Pulmonary artery endothelial cell (primary cell): ENCODE results near the gene FAM20C. TPM values are rescaled to one million over a fixed set of nuclear protein-coding genes. Genes with fewer than 3 reads are reported as not detected.
"Not testable (repeated sequence)": the region's sequence is repeated elsewhere in the genome, so short reads cannot be mapped to it uniquely, and the experiment has no call there.

Experiments
- DNase-seq: peaks from one replicate; pipeline ENCODE4 v3.0.0-alpha.2; 2011; ENCODE audit warnings: low read depth, low spot score
- total RNA-seq: library from RNA; depleted of rRNA; stranded (reverse); fragments of >200 nt; gene quantifications from 2 replicates; pipeline ENCODE4 v1.2.3, GENCODE V29; 2014

FAM20C gene
- total RNA-seq, 1 donor from 2014 or later, result 13.3 TPM

DNA sequence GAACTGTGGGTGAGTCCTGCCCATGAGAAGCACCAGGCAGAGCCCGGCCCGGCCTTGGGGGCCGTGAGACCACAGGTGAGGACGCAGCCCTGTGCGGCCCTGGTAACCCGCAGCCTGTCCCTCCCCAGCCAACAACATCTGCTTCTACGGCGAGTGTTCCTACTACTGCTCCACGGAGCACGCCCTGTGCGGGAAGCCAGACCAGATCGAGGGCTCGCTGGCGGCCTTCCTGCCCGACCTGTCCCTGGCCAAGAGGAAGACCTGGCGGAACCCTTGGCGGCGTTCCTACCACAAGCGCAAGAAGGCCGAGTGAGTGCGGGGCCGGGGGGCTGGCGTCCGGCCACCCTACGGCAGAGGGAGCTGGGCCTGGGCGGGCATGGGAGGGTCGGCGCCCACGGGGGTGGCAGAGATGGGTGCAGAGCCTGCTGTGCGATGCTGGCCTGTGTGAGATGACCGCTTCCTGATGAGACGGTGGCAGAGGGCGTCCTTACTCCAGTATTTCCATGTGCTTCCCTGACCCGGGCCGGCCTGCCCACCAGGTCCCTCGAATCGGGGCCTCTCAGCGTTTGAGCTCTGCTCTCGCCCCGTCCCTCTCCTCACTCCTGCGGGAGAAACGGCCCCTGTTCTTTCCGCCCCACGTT, 63.5 kb downstream of the FAM20C start:
- no peak for DNase-seq

DNA sequence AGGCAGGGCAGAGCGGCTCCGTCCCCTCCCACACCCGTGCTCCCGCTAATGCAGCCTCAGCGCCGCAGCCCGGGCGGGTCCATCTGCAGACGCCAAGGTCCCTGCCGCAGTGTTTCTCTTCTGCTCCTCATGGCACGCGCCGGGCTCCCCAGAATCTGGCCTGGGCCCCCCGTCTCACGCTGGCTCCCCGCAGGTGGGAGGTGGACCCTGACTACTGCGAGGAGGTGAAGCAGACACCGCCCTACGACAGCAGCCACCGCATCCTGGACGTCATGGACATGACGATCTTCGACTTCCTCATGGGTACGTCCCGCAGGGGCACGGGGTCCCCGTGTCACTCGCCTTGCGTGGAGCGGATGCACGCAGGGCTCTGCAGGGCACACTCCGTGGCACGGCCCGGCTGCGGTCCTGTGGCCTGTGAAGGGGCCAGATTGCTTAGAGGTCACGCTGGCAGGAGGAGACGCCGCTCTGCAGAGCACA, 64.1 kb downstream of the FAM20C start:
- no peak for DNase-seq

DNA sequence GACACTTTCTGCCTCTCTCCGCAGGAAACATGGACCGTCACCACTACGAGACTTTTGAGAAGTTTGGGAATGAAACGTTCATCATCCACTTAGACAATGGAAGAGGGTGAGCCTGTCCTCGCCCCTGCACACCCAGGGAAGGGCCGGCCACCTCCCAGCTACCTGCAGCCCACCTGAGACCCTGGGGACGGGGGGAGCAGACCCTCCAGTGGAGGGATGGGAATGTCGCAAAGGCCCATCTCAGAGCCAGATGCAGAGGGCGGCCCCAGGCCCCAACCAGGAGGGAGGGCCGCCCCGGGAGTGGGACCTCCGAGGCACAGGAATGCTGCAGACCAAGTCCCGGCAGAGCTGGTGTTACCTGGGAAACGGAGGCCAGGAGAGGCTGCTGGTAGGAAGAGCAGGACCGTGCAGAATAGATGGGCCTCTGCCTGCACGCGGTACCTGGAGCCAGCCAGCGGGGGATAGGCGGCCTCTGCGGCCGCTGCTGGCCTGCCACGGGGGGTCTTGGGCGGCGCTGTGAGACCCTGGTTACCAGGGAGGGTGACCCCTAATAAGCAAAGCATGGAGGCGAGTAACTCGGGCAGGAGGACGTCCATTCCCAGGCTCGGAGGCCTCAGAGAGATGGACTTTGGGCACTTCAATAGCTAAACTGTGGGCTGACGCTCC, 64.7 kb downstream of the FAM20C start:
- DNase-seq, result no peak

- no peak for DNase-seq
These were observed 65.2 kb downstream of the FAM20C start for GRCh38 chr7:257647-257992.

GRCh38 chr7:258476-259190, 66.3 kb downstream of the FAM20C start:
- DNase-seq, result no peak

DNA sequence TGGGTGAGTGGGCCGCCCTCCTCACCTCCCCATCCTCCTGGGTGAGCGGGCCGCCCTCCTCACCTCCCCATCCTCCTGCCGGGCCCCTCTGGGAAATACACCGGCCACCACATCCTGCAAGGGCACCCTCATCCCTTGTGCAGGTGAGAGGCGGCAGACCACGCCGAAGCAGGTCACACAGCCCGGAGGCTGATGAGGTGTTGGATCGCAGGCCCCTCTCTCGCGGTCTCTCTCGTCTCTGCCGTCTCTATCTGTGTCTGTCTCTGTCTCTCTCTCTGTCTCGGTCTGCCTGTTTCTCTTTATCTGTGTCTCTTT, 66.8 kb downstream of the FAM20C start:
- no peak for DNase-seq

DNA sequence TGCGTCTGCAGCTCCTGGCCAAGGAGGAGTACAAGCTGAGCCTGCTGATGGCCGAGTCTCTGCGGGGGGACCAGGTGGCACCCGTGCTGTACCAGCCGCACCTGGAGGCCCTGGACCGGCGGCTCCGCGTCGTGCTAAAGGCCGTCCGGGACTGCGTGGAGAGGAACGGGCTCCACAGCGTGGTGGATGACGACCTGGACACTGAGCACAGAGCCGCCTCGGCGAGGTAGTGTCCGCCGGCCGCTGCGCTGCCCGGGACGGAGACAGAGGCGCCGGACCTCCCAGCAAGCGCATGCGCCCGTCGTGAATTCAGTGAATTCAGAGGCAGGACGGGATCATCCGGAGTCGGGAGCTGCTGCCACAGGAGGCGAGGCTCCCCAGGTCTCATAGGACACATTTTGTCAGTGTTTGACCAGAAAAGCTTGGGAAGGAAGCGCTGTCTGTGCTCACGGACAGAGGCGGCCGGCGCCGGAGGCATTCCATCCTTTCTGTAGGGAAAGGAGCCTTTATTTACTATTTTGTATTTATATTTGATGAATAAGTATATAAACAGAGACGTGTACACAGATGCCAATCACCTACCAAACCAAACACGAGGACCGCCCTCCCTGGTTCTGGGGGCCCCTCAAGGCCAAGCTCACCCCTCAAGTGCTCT, 67.5 kb downstream of the FAM20C start:
- DNase-seq, result no peak

DNA sequence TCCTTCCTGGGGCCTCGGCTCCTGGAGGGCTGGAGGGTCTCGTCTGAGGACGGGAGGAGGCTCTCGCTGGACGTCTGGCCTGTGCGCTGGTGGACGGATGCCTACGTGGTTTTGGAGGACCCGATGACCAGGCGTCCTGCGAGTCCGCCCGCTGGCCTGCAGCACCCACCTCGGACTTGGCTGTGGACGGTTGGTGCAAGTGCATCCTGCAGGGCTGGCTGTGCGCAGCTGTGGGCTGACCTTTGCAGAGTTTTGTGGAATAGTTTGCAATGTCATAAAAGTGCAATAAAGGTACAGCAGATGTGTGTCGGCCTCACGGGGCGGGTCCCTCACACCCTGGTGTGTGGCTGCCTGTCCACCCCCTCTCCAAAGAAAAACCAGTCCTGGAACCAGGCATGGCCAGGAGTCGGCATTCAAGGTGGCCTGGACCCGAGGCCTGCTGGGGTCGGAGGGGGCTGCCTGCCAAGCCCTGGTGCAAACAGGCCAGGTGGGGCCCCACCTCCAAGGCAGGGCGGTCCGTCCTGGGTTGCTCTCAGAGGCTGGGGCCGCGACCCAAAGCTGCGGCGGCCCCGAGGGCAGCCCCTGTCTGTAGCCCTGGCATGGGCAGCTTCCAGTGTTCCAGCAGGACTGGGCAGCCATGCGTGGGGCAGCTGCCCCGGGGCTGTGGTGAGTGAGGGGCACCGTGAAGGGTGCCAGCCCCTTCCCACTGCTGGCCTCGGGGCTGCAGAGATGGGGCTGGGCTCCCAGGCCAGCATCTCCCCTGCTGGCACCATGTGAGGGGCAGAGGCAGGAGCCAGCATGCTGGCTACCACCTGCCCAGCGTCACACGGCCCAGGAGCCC, 68.3 kb downstream of the FAM20C start:
- no peak for DNase-seq

- no peak for DNase-seq
These were observed 69.2 kb downstream of the FAM20C start for GRCh38 chr7:261341-262250.

- no peak for DNase-seq
These were observed 69.8 kb downstream of the FAM20C start for GRCh38 chr7:262251-262572.

DNA sequence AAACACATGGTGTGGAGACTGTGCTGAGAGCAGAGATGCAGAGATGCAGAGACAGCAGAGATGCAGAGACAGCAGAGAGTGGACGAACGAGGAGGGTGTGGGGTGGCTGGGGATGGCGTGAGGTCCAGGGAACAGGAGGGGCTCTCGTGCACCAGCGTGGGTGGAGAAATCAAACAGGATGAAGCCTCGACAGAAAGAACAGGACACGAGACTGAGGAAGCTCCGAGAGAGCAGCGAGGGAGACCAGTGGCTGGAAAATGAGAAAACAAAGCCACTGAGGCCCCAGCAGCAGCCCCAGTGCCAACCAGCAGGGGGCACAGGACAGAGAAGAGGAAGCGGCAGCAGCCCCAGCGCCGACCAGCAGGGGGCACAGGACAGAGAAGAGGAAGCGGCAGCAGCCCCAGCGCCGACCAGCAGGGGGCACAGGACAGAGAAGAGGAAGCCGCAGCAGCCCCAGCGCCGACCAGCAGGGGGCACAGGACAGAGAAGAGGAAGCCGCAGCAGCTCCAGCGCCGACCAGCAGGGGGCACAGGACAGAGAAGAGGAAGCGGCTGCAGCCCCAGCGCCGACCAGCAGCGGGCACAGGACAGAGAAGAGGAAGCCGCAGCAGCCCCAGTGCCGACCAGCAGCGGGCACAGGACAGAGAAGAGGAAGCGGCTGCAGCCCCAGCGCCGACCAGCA, 70.4 kb downstream of the FAM20C start:
- DNase-seq, result not testable (repeated sequence)

- not testable (repeated sequence) for DNase-seq
These were observed 71.3 kb downstream of the FAM20C start for GRCh38 chr7:263483-264351.

GRCh38 chr7:264541-265191, 72.3 kb downstream of the FAM20C start:
- no peak for DNase-seq

GRCh38 chr7:265192-265997, 73.0 kb downstream of the FAM20C start:
- DNase-seq, result no peak

GRCh38 chr7:265998-266850, 73.9 kb downstream of the FAM20C start:
- DNase-seq, result no peak
